CD14-positive monocyte (primary cell): ENCODE measurements around the gene EYS. TPM values are rescaled to one million over a fixed set of nuclear protein-coding genes. Genes with fewer than 3 reads are reported as not detected.

Experiments used
- DNase-seq, 3 donors: peaks; one replicate each; pipeline ENCODE4 v3.0.0-alpha.2; 2011 to 2022
- H2AFZ ChIP-seq: 2 replicates; pipeline ENCODE4 v1.6.0; 2012; ENCODE audit warnings: mild to moderate bottlenecking, low read depth, low read length, inconsistent platforms; ENCODE audit not compliant: insufficient read depth, poor library complexity, severe bottlenecking
- H3K27ac ChIP-seq, 2 donors: 1 replicate in 1 of 2; 2 replicates in 1 of 2; pipeline ENCODE4 v1.5.1; 2012 to 2013; ENCODE audit warnings: low read length in 2 of 2, control low read depth in 1 of 2, inconsistent platforms in 1 of 2, low read depth in 1 of 2, mild to moderate bottlenecking in 1 of 2
- H3K27me3 ChIP-seq, 2 donors: one replicate each; pipeline versions ENCODE4 v1.6.0 to v1.6.1; 2011 to 2013; ENCODE audit warnings: low read length in 2 of 2; ENCODE audit not compliant: control insufficient read depth in 2 of 2, insufficient read depth in 2 of 2
- H3K36me3 ChIP-seq, 2 donors: replicated peaks in 1 of 2; 1 replicate in 1 of 2; 2 replicates in 1 of 2; pipeline versions ENCODE4 v1.5.1 to v1.6.1; 2012 to 2013; ENCODE audit warnings: low read length in 2 of 2, control low read depth in 1 of 2, inconsistent platforms in 1 of 2, mild to moderate bottlenecking in 1 of 2; ENCODE audit not compliant: insufficient read depth in 2 of 2, control insufficient read depth in 1 of 2
- H3K4me1 ChIP-seq, 2 donors: 1 replicate in 1 of 2; 2 replicates in 1 of 2; pipeline versions ENCODE4 v1.5.1 to v1.6.1; 2012 to 2013; ENCODE audit warnings: low read length in 2 of 2, control low read depth in 1 of 2, inconsistent platforms in 1 of 2, mild to moderate bottlenecking in 1 of 2, moderate library complexity in 1 of 2; ENCODE audit not compliant: insufficient read depth in 2 of 2, control insufficient read depth in 1 of 2
- H3K4me2 ChIP-seq: replicated peaks from 2 replicates; pipeline ENCODE3; 2012; ENCODE audit warnings: low read length, moderate library complexity, mild to moderate bottlenecking; ENCODE audit not compliant: poor library complexity, severe bottlenecking; ENCODE audit errors: extremely low read depth
- H3K4me3 ChIP-seq, 3 experiments: fragments of 200-600 bp in 1 of 3; sonication (generic) in 1 of 3; replicated peaks in 1 of 3; 1 replicate in 2 of 3; 2 replicates in 1 of 3; pipeline ENCODE4 v1.5.1; 2011 to 2013; ENCODE audit warnings: low read length in 3 of 3, mild to moderate bottlenecking in 3 of 3, control low read depth in 2 of 3, low read depth in 2 of 3, inconsistent platforms in 1 of 3, moderate library complexity in 1 of 3
- H3K79me2 ChIP-seq: 2 replicates; pipeline ENCODE4 v1.6.0; 2012; ENCODE audit warnings: mild to moderate bottlenecking, control low read depth, inconsistent platforms, low read length, moderate library complexity; ENCODE audit not compliant: insufficient read depth
- H3K9ac ChIP-seq: 2 replicates; pipeline ENCODE4 v1.6.0; 2017; ENCODE audit warnings: low read length, mild to moderate bottlenecking; ENCODE audit not compliant: insufficient read depth, poor library complexity, severe bottlenecking
- H3K9me3 ChIP-seq, 2 donors: replicated peaks in 1 of 2; 1 replicate in 1 of 2; 2 replicates in 1 of 2; pipeline versions ENCODE4 v1.5.1 to v1.6.1; 2012 to 2013; ENCODE audit warnings: low read length in 2 of 2, control low read depth in 1 of 2; ENCODE audit not compliant: control insufficient read depth in 1 of 2, insufficient read depth in 1 of 2
- H4K20me1 ChIP-seq: 2 replicates; pipeline ENCODE4 v1.6.0; 2012; ENCODE audit warnings: mild to moderate bottlenecking, low read length, control low read depth, moderate library complexity; ENCODE audit not compliant: insufficient read depth
- H3K27ac Mint-ChIP-seq, 7 donors: one replicate each; pipeline ENCODE4 v1.8.0; 2020; ENCODE audit warnings: mild to moderate bottlenecking in 7 of 7, mixed read lengths in 7 of 7, moderate library complexity in 6 of 7, inconsistent platforms in 2 of 7
- H3K27me3 Mint-ChIP-seq, 3 donors: one replicate each; pipeline ENCODE4 v1.8.0; 2021 to 2022; ENCODE audit warnings: low read depth in 3 of 3, mild to moderate bottlenecking in 3 of 3, mixed read lengths in 3 of 3, moderate library complexity in 3 of 3, inconsistent platforms in 1 of 3
- H3K36me3 Mint-ChIP-seq, 2 donors: one replicate each; pipeline ENCODE4 v1.8.0; 2020; ENCODE audit warnings: mixed read lengths in 2 of 2, inconsistent platforms in 1 of 2, mild to moderate bottlenecking in 1 of 2
- H3K4me1 Mint-ChIP-seq: one replicate; pipeline ENCODE4 v1.8.0; 2020; ENCODE audit warnings: mild to moderate bottlenecking, mixed read lengths
- H3K4me3 Mint-ChIP-seq, 2 donors: one replicate each; pipeline ENCODE4 v1.8.0; 2020; ENCODE audit warnings: mild to moderate bottlenecking in 2 of 2, mixed read lengths in 2 of 2, moderate library complexity in 1 of 2
- H3K9me3 Mint-ChIP-seq, 7 donors: one replicate each; pipeline ENCODE4 v1.8.0; 2020 to 2022; ENCODE audit warnings: mixed read lengths in 7 of 7, mild to moderate bottlenecking in 6 of 7, moderate library complexity in 6 of 7, inconsistent platforms in 2 of 7
- WGBS: methylation state at CpG from one replicate; pipeline ENCODE4 v1.1.5; 2013; ENCODE audit warnings: missing lambda C conversion rate; ENCODE audit not compliant: insufficient coverage; 5-methylcytosine and 5-hydroxymethylcytosine counted together
- intact Hi-C, 2 donors: fragments of 100-400 bp; cut with micrococcal nuclease; formaldehyde crosslinking; loops; one replicate each; pipeline versions ENCODE4 v1.15.0 to v1.15.1; 2023
- polyA plus RNA-seq, 3 donors: library from polyadenylated mRNA; depleted of rRNA in 1 of 3; unstranded in 2 of 3; stranded (reverse) in 1 of 3; fragments of 300-500 nt in 2 of 3; fragments of >200 nt in 1 of 3; fragmentation: Illumina TruSeq in 2 of 3; gene quantifications; 1 replicate in 2 of 3; 2 replicates in 1 of 3; pipeline ENCODE4 v1.2.3, GENCODE V29; 2012 to 2021
- TF ChIP-seq, protein P1 (sequence below): fragments of 200-600 bp; IDR thresholded peaks from one replicate; pipeline ENCODE4 v1.8.0; 2022; ENCODE audit warnings: antibody characterized with exemption, mild to moderate bottlenecking

EYS gene
- polyA plus RNA-seq, 3 donors: 0.01 to 0.03 TPM; not detected in 1

DNA sequence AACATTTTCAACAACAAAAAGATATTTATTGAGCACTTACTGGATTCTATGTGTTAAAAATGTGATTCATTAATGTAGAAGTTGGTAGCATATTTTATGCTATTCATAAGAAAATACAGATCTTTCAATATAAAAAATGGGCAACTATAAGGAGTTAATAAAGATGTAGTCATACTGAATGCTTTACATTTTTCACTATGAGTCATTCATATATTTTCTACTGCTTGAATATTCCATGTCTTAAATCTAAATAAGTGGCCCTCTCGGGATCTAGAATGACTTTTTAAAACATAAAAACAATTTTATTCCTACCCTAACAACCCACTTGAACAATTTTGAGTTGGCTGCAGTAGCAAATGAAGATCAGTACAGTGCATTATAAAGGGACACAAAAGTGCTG lies 1709.3 kb downstream of the EYS start:
- intact Hi-C loops: no loop called here
- Histone ChIP-seq H3K4me3 (no peak overlapping the region), H3K27ac (no peak overlapping the region), H3K27me3 (no peaks in the 10 kb centered on the region), H2AFZ (no peak overlapping the region), H3K36me3 (no peaks in the 10 kb centered on the region), H3K9ac (no peak overlapping the region), H3K4me1 (no peaks in the 10 kb centered on the region), H4K20me1 (no peaks in the 10 kb centered on the region), H3K9me3 (peaks cover 0 to 10% of the 10 kb centered on the region in 2 donors), H3K79me2 (no peaks in the 10 kb centered on the region), H3K4me2 (no peak overlapping the region)
- no peak overlapping the region for H3K4me3 Mint-ChIP-seq
- TF ChIP-seq, protein P1, sequence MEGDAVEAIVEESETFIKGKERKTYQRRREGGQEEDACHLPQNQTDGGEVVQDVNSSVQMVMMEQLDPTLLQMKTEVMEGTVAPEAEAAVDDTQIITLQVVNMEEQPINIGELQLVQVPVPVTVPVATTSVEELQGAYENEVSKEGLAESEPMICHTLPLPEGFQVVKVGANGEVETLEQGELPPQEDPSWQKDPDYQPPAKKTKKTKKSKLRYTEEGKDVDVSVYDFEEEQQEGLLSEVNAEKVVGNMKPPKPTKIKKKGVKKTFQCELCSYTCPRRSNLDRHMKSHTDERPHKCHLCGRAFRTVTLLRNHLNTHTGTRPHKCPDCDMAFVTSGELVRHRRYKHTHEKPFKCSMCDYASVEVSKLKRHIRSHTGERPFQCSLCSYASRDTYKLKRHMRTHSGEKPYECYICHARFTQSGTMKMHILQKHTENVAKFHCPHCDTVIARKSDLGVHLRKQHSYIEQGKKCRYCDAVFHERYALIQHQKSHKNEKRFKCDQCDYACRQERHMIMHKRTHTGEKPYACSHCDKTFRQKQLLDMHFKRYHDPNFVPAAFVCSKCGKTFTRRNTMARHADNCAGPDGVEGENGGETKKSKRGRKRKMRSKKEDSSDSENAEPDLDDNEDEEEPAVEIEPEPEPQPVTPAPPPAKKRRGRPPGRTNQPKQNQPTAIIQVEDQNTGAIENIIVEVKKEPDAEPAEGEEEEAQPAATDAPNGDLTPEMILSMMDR: no peak
- no peaks in the 10 kb centered on the region for H3K4me1 Mint-ChIP-seq
- WGBS: no CpG with 5 or more reads among the region's 1 CpG
- H3K27ac Mint-ChIP-seq: no peak overlapping the region
- peaks cover 2 to 7% (median 4%) of the 10 kb centered on the region in 7 donors for H3K9me3 Mint-ChIP-seq
- DNase-seq: no peak
- no peaks in the 10 kb centered on the region for H3K36me3 Mint-ChIP-seq
- no peaks in the 10 kb centered on the region for H3K27me3 Mint-ChIP-seq

DNA sequence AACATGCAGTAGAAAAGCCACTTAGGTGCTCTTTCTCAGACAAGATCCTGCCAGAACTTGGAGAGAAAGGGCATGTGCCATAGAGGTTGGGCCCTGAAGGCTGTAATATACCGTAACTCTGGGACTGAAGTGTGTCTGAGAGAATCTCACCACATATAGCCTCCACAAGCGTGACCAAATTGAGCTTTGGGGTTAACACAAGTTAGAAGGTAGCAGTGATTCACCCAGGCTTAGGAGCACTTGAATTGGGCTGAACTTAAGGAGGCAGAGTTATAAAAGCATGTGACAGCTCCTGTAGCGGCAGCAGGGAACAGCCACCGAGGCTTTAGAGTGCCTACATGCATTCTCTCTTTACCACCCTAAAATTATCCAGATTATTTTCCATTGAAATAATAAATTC lies 1709.8 kb downstream of the EYS start:
- Histone ChIP-seq H4K20me1 (no peaks in the 10 kb centered on the region), H3K4me1 (no peaks in the 10 kb centered on the region), H3K9ac (no peak overlapping the region), H3K27ac (no peak overlapping the region), H3K4me3 (no peak overlapping the region), H3K36me3 (no peaks in the 10 kb centered on the region), H3K79me2 (no peaks in the 10 kb centered on the region), H3K4me2 (no peak overlapping the region), H2AFZ (no peak overlapping the region), H3K27me3 (no peaks in the 10 kb centered on the region), H3K9me3 (peaks cover 0 to 6% of the 10 kb centered on the region in 2 donors)
- DNase-seq: no peak
- WGBS: no CpG with 5 or more reads among the region's 4 CpGs
- intact Hi-C loops: no loop called here
- H3K4me1 Mint-ChIP-seq: no peaks in the 10 kb centered on the region
- H3K27me3 Mint-ChIP-seq: no peaks in the 10 kb centered on the region
- no peak overlapping the region for H3K4me3 Mint-ChIP-seq
- peaks cover 2 to 6% (median 3%) of the 10 kb centered on the region in 7 donors for H3K9me3 Mint-ChIP-seq
- TF ChIP-seq, protein P1: no peak
- no peak overlapping the region for H3K27ac Mint-ChIP-seq
- H3K36me3 Mint-ChIP-seq: no peaks in the 10 kb centered on the region
